ENCODE data around the gene MYO16. TPM values are rescaled to one million over a fixed set of nuclear protein-coding genes. Genes with fewer than 3 reads are reported as not detected.

MYO16 gene
- polyA plus RNA-seq, 2 of the 4 experiments (the other 2 are of a cell fraction) = 0.03 to 0.06 TPM

GRCh38 chr13:108588516-108588915, 40.9 kb upstream of the MYO16 start:
- DNase-seq (ENCODE audit: low read depth in 1 of 2, low spot score in 1 of 2) = no peak
- no peak for ATAC-seq
- POLR2A ChIA-PET = no interaction called here
- Histone ChIP-seq H3K4me1 (no peaks in the 10 kb centered on the region), H3K4me2 (no peak overlapping the region), H3K9me3 (no peaks in the 10 kb centered on the region), H3K4me3 (no peak overlapping the region), H3K27ac (no peak overlapping the region)
- WGBS (ENCODE audit: missing lambda C conversion rate) = 22% methylated on average over 3 of the region's 3 CpGs
- FAIRE-seq = no peak
- TF ChIP-seq NR3C1 (IDR thresholded peaks at IDR 0.05) (no peak), JUNB (IDR thresholded peaks at IDR 0.05) (no peak), GATA3 (IDR thresholded peaks at IDR 0.05; ENCODE audit: borderline replicate concordance) (no peak), FOSL2 (IDR thresholded peaks at IDR 0.05) (no peak), FOSL2 (CRISPR knock-in tag; IDR thresholded peaks at IDR 0.05) (no peak), CHD4 (IDR thresholded peaks at IDR 0.05; ENCODE audit: borderline replicate concordance) (no peak), RAD21 (conservative IDR thresholded peaks at IDR 0.05 in 1 of 2, IDR thresholded peaks at IDR 0.05 in 1 of 2) (no peak)
- CTCF ChIA-PET = no interaction called here

- no peak for TF ChIP-seq RCOR1 (IDR thresholded peaks at IDR 0.05; ENCODE audit: low read depth, low read length)
- TF ChIP-seq CHD2 (IDR thresholded peaks at IDR 0.05; ENCODE audit: low read length, partially characterized antibody) = no peak
- no peak for TF ChIP-seq PBX3 (IDR thresholded peaks at IDR 0.05)
- TF ChIP-seq MAFK (IDR thresholded peaks at IDR 0.05; ENCODE audit: partially characterized antibody) = no peak
- TF ChIP-seq TFCP2L1 (CRISPR knock-in tag; IDR thresholded peaks at IDR 0.05) = no peak
- no peak for TF ChIP-seq HOXB13 (CRISPR knock-in tag; IDR thresholded peaks at IDR 0.05; ENCODE audit: low read depth)
- TF ChIP-seq TP53 (CRISPR knock-in tag; IDR thresholded peaks at IDR 0.05) = no peak
- TF ChIP-seq MAZ (IDR thresholded peaks at IDR 0.05; ENCODE audit: borderline replicate concordance, low read depth, low read length) = no peak
- H3K9me3 ChIP-seq = no peaks in the 10 kb centered on the region
- H3K4me2 ChIP-seq = no peak overlapping the region
- CTCF ChIA-PET = no interaction called here
- no peaks in the 10 kb centered on the region for H3K4me1 ChIP-seq
- ATAC-seq (no peak), FAIRE-seq (no peak), DNase-seq (ENCODE audit: low read depth in 1 of 2, low spot score in 1 of 2) (no peak)
- POLR2A ChIA-PET = no interaction called here
- H3K27ac ChIP-seq = no peak overlapping the region
- H3K4me3 ChIP-seq = no peak overlapping the region
- WGBS (ENCODE audit: missing lambda C conversion rate) = 3% methylated on average over 3 of the region's 3 CpGs
Measured at GRCh38 chr13:108594153-108594552, 35.3 kb upstream of the MYO16 start.

- ATAC-seq (no peak), FAIRE-seq (no peak), DNase-seq (ENCODE audit: low read depth in 1 of 2, low spot score in 1 of 2) (no peak)
- H3K27ac ChIP-seq = no peak overlapping the region
- H3K4me3 ChIP-seq = no peak overlapping the region
- no peaks in the 10 kb centered on the region for H3K4me1 ChIP-seq
- ChIA-PET POLR2A (no interaction called here), CTCF (interaction anchor here (0.6 kb wide), 1 partner anchor 273 kb away, joined by 3 read pairs; no protein-coding TSS in a partner anchor)
- no peak overlapping the region for H3K4me2 ChIP-seq
- TF ChIP-seq RCOR1 (IDR thresholded peaks at IDR 0.05; ENCODE audit: low read depth, low read length) = no peak
- no peak for TF ChIP-seq HOXB13 (CRISPR knock-in tag; IDR thresholded peaks at IDR 0.05; ENCODE audit: low read depth)
- no peak for TF ChIP-seq CBX2 (IDR thresholded peaks at IDR 0.05; ENCODE audit: borderline replicate concordance, low read depth)
- TF ChIP-seq POLR2AphosphoS2 (conservative IDR thresholded peaks at IDR 0.05; ENCODE audit: low read length) = no peak
- TF ChIP-seq FOSL2 (IDR thresholded peaks at IDR 0.05) = no peak
- no peak for TF ChIP-seq FOSL2 (CRISPR knock-in tag; IDR thresholded peaks at IDR 0.05)
- no peak for TF ChIP-seq EP300 (IDR thresholded peaks at IDR 0.05)
- no peak for TF ChIP-seq RARB (CRISPR knock-in tag; IDR thresholded peaks at IDR 0.05)
- TF ChIP-seq ATOH8 (CRISPR knock-in tag; IDR thresholded peaks at IDR 0.05; ENCODE audit: low read depth) = no peak
- TF ChIP-seq CHD2 (IDR thresholded peaks at IDR 0.05; ENCODE audit: low read length, partially characterized antibody) = no peak
- no peak for TF ChIP-seq SMC3 (IDR thresholded peaks at IDR 0.05)
- WGBS (ENCODE audit: missing lambda C conversion rate) = 77% methylated on average over 13 of the region's 13 CpGs
- H3K9me3 ChIP-seq = no peaks in the 10 kb centered on the region
Measured at GRCh38 chr13:108595436-108596274, 33.8 kb upstream of the MYO16 start.
